Neural cell (in vitro differentiated cells): ENCODE measurements around the gene SMAGP.

Experiments
- EP300 ChIP-seq: fragments of 450-650 bp; conservative IDR thresholded peaks from 2 replicates; pipeline ENCODE4 v1.6.1; 2014; ENCODE audit warnings: antibody characterized with exemption, mild to moderate bottlenecking, moderate library complexity; ENCODE audit not compliant: poor library complexity, severe bottlenecking
- TF ChIP-seq, protein P1 (sequence below): fragments of 450-650 bp; IDR thresholded peaks from 2 replicates; pipeline ENCODE4 v1.5.1; 2014; ENCODE audit warnings: antibody characterized with exemption, mild to moderate bottlenecking, moderate library complexity; ENCODE audit not compliant: poor library complexity, severe bottlenecking

DNA sequence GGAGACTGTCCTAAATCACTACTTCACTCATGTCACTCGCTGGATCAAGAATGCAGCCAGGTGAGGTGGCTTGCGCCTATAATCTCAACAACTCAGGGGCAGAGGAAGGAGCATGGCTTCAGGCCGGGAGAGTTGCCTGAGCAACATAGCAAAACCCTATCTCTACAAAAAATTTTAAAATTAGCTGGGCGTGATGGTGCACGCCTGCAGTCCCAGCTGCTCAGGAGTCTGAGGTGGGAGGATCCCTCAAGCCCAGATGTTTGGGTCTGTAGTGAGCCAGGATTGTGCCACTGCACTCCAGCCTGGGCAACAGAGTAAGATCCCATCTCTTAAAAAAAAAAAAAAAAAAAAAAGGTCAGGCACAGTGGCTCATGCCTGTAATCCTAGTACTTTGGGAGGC is 5.9 kb downstream of the SMAGP start:
- TF ChIP-seq, protein P1, sequence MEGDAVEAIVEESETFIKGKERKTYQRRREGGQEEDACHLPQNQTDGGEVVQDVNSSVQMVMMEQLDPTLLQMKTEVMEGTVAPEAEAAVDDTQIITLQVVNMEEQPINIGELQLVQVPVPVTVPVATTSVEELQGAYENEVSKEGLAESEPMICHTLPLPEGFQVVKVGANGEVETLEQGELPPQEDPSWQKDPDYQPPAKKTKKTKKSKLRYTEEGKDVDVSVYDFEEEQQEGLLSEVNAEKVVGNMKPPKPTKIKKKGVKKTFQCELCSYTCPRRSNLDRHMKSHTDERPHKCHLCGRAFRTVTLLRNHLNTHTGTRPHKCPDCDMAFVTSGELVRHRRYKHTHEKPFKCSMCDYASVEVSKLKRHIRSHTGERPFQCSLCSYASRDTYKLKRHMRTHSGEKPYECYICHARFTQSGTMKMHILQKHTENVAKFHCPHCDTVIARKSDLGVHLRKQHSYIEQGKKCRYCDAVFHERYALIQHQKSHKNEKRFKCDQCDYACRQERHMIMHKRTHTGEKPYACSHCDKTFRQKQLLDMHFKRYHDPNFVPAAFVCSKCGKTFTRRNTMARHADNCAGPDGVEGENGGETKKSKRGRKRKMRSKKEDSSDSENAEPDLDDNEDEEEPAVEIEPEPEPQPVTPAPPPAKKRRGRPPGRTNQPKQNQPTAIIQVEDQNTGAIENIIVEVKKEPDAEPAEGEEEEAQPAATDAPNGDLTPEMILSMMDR = no peak
- TF ChIP-seq EP300 = no peak
